ENCODE data around the gene RGL1.

Gene RGL1

DNA sequence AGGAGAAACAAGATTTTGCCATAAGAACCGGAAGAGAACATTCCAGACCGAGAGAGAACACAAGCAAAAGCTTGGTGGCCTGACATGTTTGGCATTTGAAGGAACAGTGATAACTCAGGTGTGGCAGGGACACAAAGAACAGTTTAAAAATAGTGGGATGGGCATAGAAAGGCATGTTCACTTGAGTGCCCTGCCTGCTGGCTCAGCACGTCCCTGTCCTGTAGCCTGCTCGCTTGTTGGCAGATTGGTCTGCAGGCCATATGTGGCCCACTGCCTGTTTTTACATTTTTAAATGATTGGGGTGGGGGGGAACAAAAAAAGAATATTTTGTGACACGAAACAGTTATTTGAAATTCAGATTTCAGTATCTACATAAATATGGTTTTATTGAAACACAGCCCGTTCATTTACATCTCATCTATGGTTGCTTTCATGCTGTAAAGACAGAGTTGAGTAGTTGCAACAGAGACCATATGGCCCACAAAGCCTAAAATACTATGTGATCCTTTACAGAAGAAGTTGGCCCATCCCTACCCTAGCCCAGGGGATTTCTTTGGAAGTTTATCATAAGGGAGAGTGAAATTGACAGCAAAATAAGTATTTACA is 100.7 kb downstream of the RGL1 start:
- DNase-seq (ENCODE audit: low read depth), result no peak
- no peak overlapping the region for H3K4me3 ChIP-seq (ENCODE audit: control insufficient read depth, low read depth, low read length)
- TF ChIP-seq, protein P1, sequence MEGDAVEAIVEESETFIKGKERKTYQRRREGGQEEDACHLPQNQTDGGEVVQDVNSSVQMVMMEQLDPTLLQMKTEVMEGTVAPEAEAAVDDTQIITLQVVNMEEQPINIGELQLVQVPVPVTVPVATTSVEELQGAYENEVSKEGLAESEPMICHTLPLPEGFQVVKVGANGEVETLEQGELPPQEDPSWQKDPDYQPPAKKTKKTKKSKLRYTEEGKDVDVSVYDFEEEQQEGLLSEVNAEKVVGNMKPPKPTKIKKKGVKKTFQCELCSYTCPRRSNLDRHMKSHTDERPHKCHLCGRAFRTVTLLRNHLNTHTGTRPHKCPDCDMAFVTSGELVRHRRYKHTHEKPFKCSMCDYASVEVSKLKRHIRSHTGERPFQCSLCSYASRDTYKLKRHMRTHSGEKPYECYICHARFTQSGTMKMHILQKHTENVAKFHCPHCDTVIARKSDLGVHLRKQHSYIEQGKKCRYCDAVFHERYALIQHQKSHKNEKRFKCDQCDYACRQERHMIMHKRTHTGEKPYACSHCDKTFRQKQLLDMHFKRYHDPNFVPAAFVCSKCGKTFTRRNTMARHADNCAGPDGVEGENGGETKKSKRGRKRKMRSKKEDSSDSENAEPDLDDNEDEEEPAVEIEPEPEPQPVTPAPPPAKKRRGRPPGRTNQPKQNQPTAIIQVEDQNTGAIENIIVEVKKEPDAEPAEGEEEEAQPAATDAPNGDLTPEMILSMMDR (IDR thresholded peaks at IDR 0.05; ENCODE audit: control insufficient read depth, insufficient read depth, low read depth, low read length, missing control alignments), result no peak

DNA sequence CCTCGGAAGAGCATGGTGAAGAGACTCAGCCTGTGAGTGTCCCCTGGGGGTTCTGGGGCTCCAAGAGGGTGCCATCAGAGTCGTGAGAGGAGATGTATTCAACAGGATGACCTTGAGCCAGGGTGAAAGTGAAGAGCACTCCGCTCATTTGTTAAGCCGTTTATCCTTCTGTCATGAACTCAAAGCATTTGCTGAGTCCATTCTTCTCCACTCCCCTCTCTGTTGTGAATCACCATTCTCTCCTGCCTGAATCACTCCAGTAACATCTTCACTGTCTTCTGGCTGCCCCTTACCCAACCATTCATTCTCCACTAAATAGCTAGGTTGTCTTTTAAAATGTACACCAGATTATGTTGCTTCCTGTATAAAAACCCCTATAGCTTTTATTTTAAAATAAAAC is 102.2 kb downstream of the RGL1 start:
- TF ChIP-seq, protein P1 (IDR thresholded peaks at IDR 0.05; ENCODE audit: control insufficient read depth, insufficient read depth, low read depth, low read length, missing control alignments), result no peak
- no peak overlapping the region for H3K4me3 ChIP-seq (ENCODE audit: control insufficient read depth, low read depth, low read length)
- no peak for DNase-seq (ENCODE audit: low read depth)

DNA sequence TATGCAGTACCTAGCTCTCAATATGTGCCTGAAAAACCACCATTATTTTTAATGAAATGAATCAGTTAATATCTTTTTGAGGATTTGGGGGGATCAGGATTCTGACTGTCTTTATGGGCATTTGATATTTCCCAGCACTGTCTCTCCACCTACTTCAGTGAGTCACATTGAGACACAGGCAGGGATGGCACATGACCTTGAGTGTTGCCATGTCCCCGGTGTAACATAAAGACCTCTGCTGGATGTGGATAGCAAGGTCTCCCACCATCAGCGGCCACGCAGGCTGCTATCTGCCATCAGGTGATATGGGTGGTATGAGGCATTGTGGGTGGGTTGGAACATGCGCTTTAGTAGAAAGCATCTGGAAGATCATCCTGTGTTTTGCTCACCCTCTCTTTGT is 103.2 kb downstream of the RGL1 start:
- no peak for DNase-seq (ENCODE audit: low read depth)
- H3K4me3 ChIP-seq (ENCODE audit: control insufficient read depth, low read depth, low read length), result no peak overlapping the region
- TF ChIP-seq, protein P1 (IDR thresholded peaks at IDR 0.05; ENCODE audit: control insufficient read depth, insufficient read depth, low read depth, low read length, missing control alignments), result no peak

DNA sequence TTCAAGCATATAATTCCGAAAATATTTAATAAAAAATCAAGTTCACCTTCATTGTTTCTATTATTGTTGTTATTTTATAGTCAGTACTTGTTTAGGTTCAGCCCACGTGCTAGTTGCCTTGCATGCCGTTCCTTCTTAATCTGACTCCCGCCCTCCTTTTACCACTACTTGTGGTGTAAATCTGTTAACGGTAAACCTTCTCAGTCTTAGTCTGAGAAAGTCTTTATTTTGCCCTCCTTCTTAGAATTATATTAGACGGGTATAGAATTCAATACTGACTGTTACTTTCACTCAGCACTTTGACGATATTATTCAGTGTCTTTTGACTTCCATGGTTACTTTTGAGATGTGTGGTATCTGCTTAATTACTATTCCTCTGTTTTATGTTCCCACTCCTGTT is 104.8 kb downstream of the RGL1 start:
- TF ChIP-seq, protein P1 (IDR thresholded peaks at IDR 0.05; ENCODE audit: control insufficient read depth, insufficient read depth, low read depth, low read length, missing control alignments), result no peak
- H3K4me3 ChIP-seq (ENCODE audit: control insufficient read depth, low read depth, low read length), result no peak overlapping the region
- DNase-seq (ENCODE audit: low read depth), result no peak

DNA sequence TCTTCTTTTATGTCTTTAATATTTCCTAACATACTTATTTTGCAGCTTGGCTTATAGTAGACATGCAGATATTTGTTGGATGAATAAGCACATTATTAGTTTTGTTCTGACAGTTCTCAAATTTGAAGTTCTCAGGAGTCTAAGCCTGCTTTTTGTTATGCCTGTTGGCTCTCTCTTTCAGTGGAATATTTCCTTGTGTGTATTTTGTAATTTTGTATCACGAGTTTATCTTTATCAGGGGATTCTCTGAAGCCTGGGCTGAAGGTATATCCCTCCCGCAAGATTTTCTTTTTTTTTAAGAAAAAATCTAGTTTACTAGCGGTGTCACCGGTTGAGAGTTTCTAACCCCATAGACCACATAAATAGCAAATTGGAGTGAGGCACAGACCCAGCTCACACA is 105.9 kb downstream of the RGL1 start:
- no peak for DNase-seq (ENCODE audit: low read depth)

DNA sequence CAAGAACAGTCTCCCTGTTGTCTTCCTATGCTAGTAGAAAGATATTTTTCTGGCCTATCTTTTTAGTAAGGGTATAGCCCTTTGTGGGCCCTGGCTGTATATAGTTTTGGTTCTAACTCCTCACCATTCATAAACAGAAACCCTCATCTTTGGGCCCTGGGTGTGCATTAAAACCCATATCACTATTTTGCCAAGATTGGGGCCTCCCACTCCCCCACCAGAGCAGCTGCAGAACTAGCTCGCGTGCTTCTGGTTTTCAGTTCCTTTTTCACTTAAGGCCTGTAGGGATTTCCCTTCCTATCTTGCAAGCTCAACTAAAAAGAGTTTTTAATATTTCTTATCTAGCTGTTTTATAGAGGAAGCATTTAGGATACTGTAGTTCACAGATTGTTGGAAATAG is 106.4 kb downstream of the RGL1 start:
- no peak for DNase-seq (ENCODE audit: low read depth)
- H3K4me3 ChIP-seq (ENCODE audit: control insufficient read depth, low read depth, low read length), result no peak overlapping the region
- TF ChIP-seq, protein P1 (IDR thresholded peaks at IDR 0.05; ENCODE audit: control insufficient read depth, insufficient read depth, low read depth, low read length, missing control alignments), result no peak

More for the DNA sequence above, 105.9 kb downstream of the RGL1 start:
- TF ChIP-seq, protein P1 (IDR thresholded peaks at IDR 0.05; ENCODE audit: control insufficient read depth, insufficient read depth, low read depth, low read length, missing control alignments), result no peak
- no peak overlapping the region for H3K4me3 ChIP-seq (ENCODE audit: control insufficient read depth, low read depth, low read length)

Data from AG09309 (cell line).